Mesendoderm (in vitro differentiated cells): ENCODE data around the gene GPNMB. TPM values are rescaled to one million over a fixed set of nuclear protein-coding genes. Genes with fewer than 3 reads are reported as not detected.
"Not testable (repeated sequence)": the region's sequence is repeated elsewhere in the genome, so short reads cannot be mapped to it uniquely, and the experiment has no call there.

Experiments used
- DNase-seq: peaks from one replicate; pipeline ENCODE4 v3.0.0; 2013
- H2AK5ac ChIP-seq: 2 replicates; pipeline ENCODE4 v1.6.1; 2013; ENCODE audit warnings: low read length, inconsistent platforms
- H2BK120ac ChIP-seq: 2 replicates; pipeline ENCODE4 v1.6.1; 2013; ENCODE audit warnings: low read depth, mild to moderate bottlenecking, low read length, moderate library complexity, mixed read lengths
- H2BK15ac ChIP-seq: replicated peaks from 2 replicates; pipeline ENCODE4 v1.6.1; 2013; ENCODE audit warnings: low read depth, mild to moderate bottlenecking, moderate library complexity
- H2BK5ac ChIP-seq: 2 replicates; pipeline ENCODE4 v1.6.1; 2013; ENCODE audit warnings: low read length, inconsistent platforms
- H3K18ac ChIP-seq: 2 replicates; pipeline ENCODE4 v1.6.1; 2013; ENCODE audit warnings: mild to moderate bottlenecking, low read length, mixed read lengths
- H3K23ac ChIP-seq: one replicate; pipeline ENCODE4 v1.6.1; 2013; ENCODE audit warnings: low read length
- H3K27ac ChIP-seq: 2 replicates; pipeline ENCODE4 v1.5.1; 2013; ENCODE audit warnings: low read depth, mild to moderate bottlenecking, inconsistent platforms, low read length, moderate library complexity
- H3K27me3 ChIP-seq: 2 replicates; pipeline ENCODE4 v1.6.1; 2013; ENCODE audit warnings: low read length, control low read depth, mild to moderate bottlenecking, inconsistent platforms; ENCODE audit not compliant: insufficient read depth, poor library complexity
- H3K36me3 ChIP-seq: 2 replicates; pipeline ENCODE4 v1.6.1; 2013; ENCODE audit warnings: low read length, inconsistent platforms; ENCODE audit not compliant: control insufficient read depth, insufficient read depth
- H3K4ac ChIP-seq: one replicate; pipeline ENCODE4 v1.6.1; 2013; ENCODE audit warnings: low read depth, mild to moderate bottlenecking, low read length, moderate library complexity
- H3K4me1 ChIP-seq: 2 replicates; pipeline ENCODE4 v1.6.1; 2013; ENCODE audit warnings: low read depth, low read length, inconsistent platforms; ENCODE audit not compliant: control insufficient read depth
- H3K4me2 ChIP-seq: 2 replicates; pipeline ENCODE4 v1.6.1; 2013; ENCODE audit warnings: low read length
- H3K4me3 ChIP-seq: 2 replicates; pipeline ENCODE4 v1.5.1; 2013; ENCODE audit warnings: mild to moderate bottlenecking, low read length
- H3K56ac ChIP-seq: one replicate; pipeline ENCODE4 v1.6.1; 2013; ENCODE audit warnings: low read length
- H3K79me1 ChIP-seq: 2 replicates; pipeline ENCODE4 v1.6.1; 2013; ENCODE audit warnings: low read length, inconsistent platforms
- H3K79me2 ChIP-seq: 2 replicates; pipeline ENCODE4 v1.6.1; 2013; ENCODE audit warnings: mild to moderate bottlenecking, low read length; ENCODE audit not compliant: control insufficient read depth, insufficient read depth
- H3K9ac ChIP-seq: 2 replicates; pipeline ENCODE4 v1.6.1; 2013; ENCODE audit warnings: low read length, inconsistent platforms
- H4K5ac ChIP-seq: one replicate; pipeline ENCODE4 v1.6.1; 2013; ENCODE audit warnings: low read length
- H4K8ac ChIP-seq: one replicate; pipeline ENCODE4 v1.6.1; 2013; ENCODE audit warnings: low read depth, mild to moderate bottlenecking, control low read depth, low read length, moderate library complexity
- WGBS: extraction: QIAGEN DNeasy Blood & Tissue Kit; methylation state at CpG from one replicate; pipeline ENCODE4 v1.1.7; 2013; ENCODE audit warnings: low lambda C conversion rate, missing lambda C conversion rate; ENCODE audit not compliant: insufficient coverage; ENCODE audit errors: extremely low coverage; 5-methylcytosine and 5-hydroxymethylcytosine counted together
- polyA plus RNA-seq, 2 experiments: library from polyadenylated mRNA; stranded (reverse); fragments of 200-250 nt; gene quantifications; one replicate each; pipeline ENCODE4 v1.2.3, GENCODE V29; 2013

Gene GPNMB
- polyA plus RNA-seq (2013, experiment 1 of 2) = 1.2 TPM
- polyA plus RNA-seq (2013, experiment 2 of 2) = 1.3 TPM

- Histone ChIP-seq H3K79me1 (no peaks in the 10 kb centered on the region), H2BK120ac (no peak within 1 kb of the TSS), H3K27ac (no peak within 1 kb of the TSS), H3K4ac (no peak within 1 kb of the TSS), H3K9ac (peak within 1 kb of the TSS; percentile 10), H4K8ac (no peak within 1 kb of the TSS), H2BK5ac (no peak within 1 kb of the TSS), H4K5ac (no peak within 1 kb of the TSS), H3K36me3 (no peaks in the 10 kb centered on the region), H3K56ac (peak within 1 kb of the TSS; percentile 59), H2BK15ac (no peak within 1 kb of the TSS), H3K27me3 (no peaks in the 10 kb centered on the region), H3K4me2 (no peak within 1 kb of the TSS), H3K18ac (no peak within 1 kb of the TSS), H3K79me2 (no peaks in the 10 kb centered on the region), H2AK5ac (no peak within 1 kb of the TSS), H3K4me3 (no peak within 1 kb of the TSS), H3K23ac (no peak within 1 kb of the TSS), H3K4me1 (no peaks in the 10 kb centered on the region)
- no CpG with 5 or more reads among the region's 7 CpGs for WGBS
- DNase-seq = peak; percentile 41
These were observed at the start of gene GPNMB for GRCh38 chr7:23246555-23246954. GPNMB (plus strand) TSS chr7:23246775; CDS start chr7:23246858, 83 bp downstream.

DNA sequence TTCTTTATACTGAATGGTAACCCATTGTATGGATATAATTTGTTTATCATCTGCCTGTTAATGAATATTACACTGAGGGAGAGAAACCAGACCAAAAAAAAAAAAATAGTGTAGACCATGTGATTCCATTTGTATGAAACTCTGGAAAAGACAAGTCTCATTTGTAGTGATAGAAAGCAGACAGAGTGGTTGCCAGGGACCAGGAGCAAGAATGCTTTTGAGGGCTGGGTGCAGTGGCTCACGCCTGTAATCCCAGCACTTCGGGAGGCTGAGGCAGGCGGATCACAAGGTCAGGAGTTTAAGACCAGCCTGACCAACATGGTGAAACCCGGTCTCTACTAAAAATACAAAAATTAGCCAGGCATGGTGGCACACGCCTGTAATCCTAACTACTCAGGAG is 48.8 kb upstream of the GPNMB start:
- H4K5ac ChIP-seq, H3K27ac ChIP-seq, H3K9ac ChIP-seq, H2AK5ac ChIP-seq, H2BK5ac ChIP-seq, H2BK15ac ChIP-seq, H3K4me2 ChIP-seq, H2BK120ac ChIP-seq, H3K18ac ChIP-seq, H3K79me2 ChIP-seq, H3K4me3 ChIP-seq, H3K4ac ChIP-seq, H4K8ac ChIP-seq, H3K36me3 ChIP-seq, H3K4me1 ChIP-seq, DNase-seq, H3K56ac ChIP-seq, H3K23ac ChIP-seq, H3K27me3 ChIP-seq, H3K79me1 ChIP-seq: not testable (repeated sequence)
- no CpG with 5 or more reads among the region's 5 CpGs for WGBS

DNA sequence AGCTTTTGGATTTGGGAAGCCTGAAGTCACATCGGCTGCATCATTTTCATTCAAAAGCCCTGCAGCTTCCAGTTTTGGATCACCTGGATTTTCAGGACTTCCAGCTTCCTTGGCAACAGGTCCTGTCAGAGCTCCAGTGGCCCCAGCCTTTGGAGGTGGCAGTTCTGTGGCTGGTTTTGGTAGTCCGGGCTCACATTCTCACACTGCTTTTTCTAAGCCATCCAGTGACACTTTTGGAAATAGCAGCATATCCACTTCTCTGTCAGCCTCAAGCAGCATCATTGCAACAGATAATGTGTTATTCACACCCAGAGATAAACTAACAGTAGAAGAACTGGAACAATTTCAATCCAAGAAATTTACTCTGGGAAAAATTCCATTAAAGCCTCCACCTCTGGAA is 46.2 kb upstream of the GPNMB start:
- Histone ChIP-seq H3K56ac (no peak overlapping the region), H3K27me3 (no peaks in the 10 kb centered on the region), H4K5ac (no peak overlapping the region), H2BK120ac (no peak overlapping the region), H2BK5ac (no peak overlapping the region), H3K4me3 (no peak overlapping the region), H3K4me1 (no peaks in the 10 kb centered on the region), H2AK5ac (no peak overlapping the region), H3K4ac (no peak overlapping the region), H3K23ac (no peak overlapping the region), H3K27ac (no peak overlapping the region), H3K79me2 (no peaks in the 10 kb centered on the region), H4K8ac (no peak overlapping the region), H3K18ac (no peak overlapping the region), H3K36me3 (peaks cover 8% of the 10 kb centered on the region), H2BK15ac (no peak overlapping the region), H3K4me2 (no peak overlapping the region), H3K79me1 (no peaks in the 10 kb centered on the region), H3K9ac (no peak overlapping the region)
- WGBS = no CpG with 5 or more reads among the region's 2 CpGs
- DNase-seq = no peak

- H3K4me3 ChIP-seq = no peak overlapping the region
- no peak overlapping the region for H3K18ac ChIP-seq
- no peak overlapping the region for H2BK120ac ChIP-seq
- H3K27ac ChIP-seq = no peak overlapping the region
- no peak overlapping the region for H4K5ac ChIP-seq
- H2BK15ac ChIP-seq = no peak overlapping the region
- H4K8ac ChIP-seq = no peak overlapping the region
- DNase-seq = no peak
- H3K4ac ChIP-seq = no peak overlapping the region
- no peaks in the 10 kb centered on the region for H3K27me3 ChIP-seq
- H2BK5ac ChIP-seq = no peak overlapping the region
- no peak overlapping the region for H3K9ac ChIP-seq
- no peaks in the 10 kb centered on the region for H3K79me1 ChIP-seq
- WGBS = no CpG with 5 or more reads among the region's 1 CpG
- H3K23ac ChIP-seq = no peak overlapping the region
- no peaks in the 10 kb centered on the region for H3K4me1 ChIP-seq
- H3K79me2 ChIP-seq = no peaks in the 10 kb centered on the region
- no peak overlapping the region for H3K56ac ChIP-seq
- H3K4me2 ChIP-seq = no peak overlapping the region
- peaks cover 8% of the 10 kb centered on the region for H3K36me3 ChIP-seq
- no peak overlapping the region for H2AK5ac ChIP-seq
These were observed 42.3 kb upstream of the GPNMB start for GRCh38 chr7:23204241-23204640.

DNA sequence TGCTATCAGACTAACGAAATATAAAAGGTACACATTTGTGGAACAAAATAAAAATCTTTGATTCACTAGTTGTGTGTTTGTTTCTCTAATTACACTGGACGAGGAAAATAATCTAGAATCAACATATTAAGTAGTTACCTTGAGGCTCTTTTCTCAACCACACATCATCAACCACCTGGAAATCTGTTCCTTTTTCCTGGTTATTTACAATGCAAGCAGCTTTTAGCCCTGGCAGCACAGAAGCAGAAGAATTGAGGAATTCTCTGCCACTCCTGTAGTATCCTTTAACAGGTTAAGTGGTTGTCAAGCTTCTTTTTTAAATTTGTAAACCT is 41.0 kb upstream of the GPNMB start:
- Histone ChIP-seq H3K56ac (no peak overlapping the region), H4K8ac (no peak overlapping the region), H3K4me2 (no peak overlapping the region), H2AK5ac (no peak overlapping the region), H3K9ac (no peak overlapping the region), H3K4me3 (no peak overlapping the region), H3K79me1 (no peaks in the 10 kb centered on the region), H3K36me3 (peaks cover 2% of the 10 kb centered on the region), H3K4me1 (no peaks in the 10 kb centered on the region), H2BK15ac (no peak overlapping the region), H3K4ac (no peak overlapping the region), H3K27ac (no peak overlapping the region), H3K27me3 (no peaks in the 10 kb centered on the region), H2BK5ac (no peak overlapping the region), H4K5ac (no peak overlapping the region), H2BK120ac (no peak overlapping the region), H3K79me2 (no peaks in the 10 kb centered on the region), H3K23ac (no peak overlapping the region), H3K18ac (no peak overlapping the region)
- no peak for DNase-seq
- no CpG with 5 or more reads among the region's 2 CpGs for WGBS

DNA sequence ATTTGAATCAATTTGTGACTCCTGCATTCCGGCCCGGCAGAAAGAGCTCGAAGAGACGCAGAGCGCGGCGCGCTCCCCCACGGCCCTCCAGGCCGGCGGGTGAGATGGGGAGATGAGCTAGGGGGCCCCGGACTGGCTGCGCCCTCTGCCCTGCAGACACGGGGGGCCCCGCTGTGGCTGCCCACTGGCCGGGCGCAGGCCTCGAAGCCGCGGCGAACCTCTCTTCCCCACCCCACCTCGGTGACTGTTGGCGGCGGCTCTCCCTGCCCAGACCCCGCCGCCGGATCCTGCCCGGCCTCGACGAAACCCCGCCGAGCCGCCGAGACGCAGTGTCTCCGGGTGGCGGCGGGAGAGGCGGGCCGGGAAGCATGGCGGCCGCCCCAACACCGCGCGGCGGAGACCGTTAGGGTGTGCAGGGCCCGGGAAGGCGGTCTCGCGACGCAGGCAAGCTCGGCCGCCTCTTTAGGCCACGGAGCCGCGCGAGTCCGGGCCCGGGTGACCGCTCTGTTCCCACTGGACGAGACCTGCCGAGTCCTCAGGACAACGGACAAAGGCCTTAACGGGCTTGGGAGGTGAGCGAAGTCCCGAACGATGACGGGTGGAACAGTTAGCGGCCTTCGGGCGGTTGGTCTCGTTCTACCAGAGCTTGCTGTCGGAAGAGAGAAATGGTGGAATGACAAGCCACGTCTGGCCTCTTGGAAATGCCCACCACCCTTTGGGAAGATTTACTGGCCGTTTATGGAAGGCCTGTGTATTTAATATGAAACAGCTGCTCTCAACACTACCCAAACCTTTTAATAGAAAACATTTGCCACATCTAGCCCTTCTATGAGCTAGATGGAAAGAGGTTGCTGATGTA is 40.4 kb upstream of the GPNMB start:
- H3K36me3 ChIP-seq = peaks cover 2% of the 10 kb centered on the region
- no peak overlapping the region for H2AK5ac ChIP-seq
- H3K27ac ChIP-seq = no peak overlapping the region
- H3K79me2 ChIP-seq = no peaks in the 10 kb centered on the region
- H3K4ac ChIP-seq = no peak overlapping the region
- no peaks in the 10 kb centered on the region for H3K4me1 ChIP-seq
- no peak overlapping the region for H3K18ac ChIP-seq
- H2BK120ac ChIP-seq = no peak overlapping the region
- H3K27me3 ChIP-seq = no peaks in the 10 kb centered on the region
- no CpG with 5 or more reads among the region's 76 CpGs for WGBS
- H3K4me2 ChIP-seq = no peak overlapping the region
- no peak overlapping the region for H3K56ac ChIP-seq
- no peak for DNase-seq
- H3K9ac ChIP-seq = no peak overlapping the region
- no peak overlapping the region for H3K4me3 ChIP-seq
- no peak overlapping the region for H3K23ac ChIP-seq
- H4K5ac ChIP-seq = no peak overlapping the region
- no peak overlapping the region for H2BK15ac ChIP-seq
- H2BK5ac ChIP-seq = no peak overlapping the region
- H3K79me1 ChIP-seq = no peaks in the 10 kb centered on the region
- no peak overlapping the region for H4K8ac ChIP-seq
